Dermis blood vessel endothelial cell (primary cell): ENCODE data around the gene DHTKD1. TPM values are rescaled to one million over a fixed set of nuclear protein-coding genes. Genes with fewer than 3 reads are reported as not detected.
"Not testable (repeated sequence)": the region's sequence is repeated elsewhere in the genome, so short reads cannot be mapped to it uniquely, and the experiment has no call there.

ENCODE experiments used
- DNase-seq: peaks from one replicate; pipeline ENCODE4 v3.0.0; 2010
- total RNA-seq: library from RNA; depleted of rRNA; stranded (reverse); fragments of >200 nt; gene quantifications from 2 replicates; pipeline ENCODE4 v1.2.3, GENCODE V29; 2014

Gene DHTKD1
- total RNA-seq, 1 donor from 2014 or later, result 40.5 TPM

GRCh38 chr10:12150163-12150562 lies 81.4 kb downstream of the DHTKD1 start:
- DNase-seq, result no peak

- DNase-seq, result no peak
Measured at GRCh38 chr10:12154516-12154915, 85.8 kb downstream of the DHTKD1 start.

GRCh38 chr10:12156367-12157123 lies 87.8 kb downstream of the DHTKD1 start:
- DNase-seq, result no peak

- no peak for DNase-seq
Measured at GRCh38 chr10:12158111-12158510, 89.4 kb downstream of the DHTKD1 start.

GRCh38 chr10:12160664-12161063 lies 91.9 kb downstream of the DHTKD1 start:
- DNase-seq, result no peak

- DNase-seq, result no peak
Measured at GRCh38 chr10:12162927-12163326, 94.2 kb downstream of the DHTKD1 start.

- no peak for DNase-seq
Measured at GRCh38 chr10:12164085-12164484, 95.3 kb downstream of the DHTKD1 start.

- DNase-seq, result no peak
Measured at GRCh38 chr10:12165036-12165435, 96.3 kb downstream of the DHTKD1 start.

- no peak for DNase-seq
Measured at GRCh38 chr10:12165999-12166775, 97.4 kb downstream of the DHTKD1 start.

GRCh38 chr10:12171512-12171911 lies 102.8 kb downstream of the DHTKD1 start:
- not testable (repeated sequence) for DNase-seq

Other genes with a start within 250 kb of the DHTKD1 start
- gene PROSER2, start 245.6 kb upstream of the DHTKD1 start, total RNA-seq, result 7.5 and 11.2 TPM in 2 replicates
- 21.8 and 31.6 TPM in 2 replicates for gene UPF2, start 26.1 kb upstream of the DHTKD1 start, total RNA-seq
- gene SEC61A2, start 60.7 kb downstream of the DHTKD1 start, total RNA-seq, result 7.2 and 12.3 TPM in 2 replicates
- 86.1 and 90.2 TPM in 2 replicates for gene NUDT5, start 126.9 kb downstream of the DHTKD1 start, total RNA-seq
- 149 and 233 TPM in 2 replicates for gene CDC123, start 127.2 kb downstream of the DHTKD1 start, total RNA-seq